GM12891 (cell line): Measurements from ENCODE around the gene GPRC5A.

ENCODE experiments used
- DNase-seq: peaks from one replicate; pipeline ENCODE4 v3.0.0; 2011; ENCODE audit warnings: low spot score; ENCODE audit not compliant: insufficient read length
- FAIRE-seq: peaks from 2 replicates; lab custom pipeline; 2011; peaks lifted over from hg19 to GRCh38; lab: Jason Lieb, UNC
- PAX5 ChIP-seq: IDR thresholded peaks from 2 replicates; pipeline ENCODE4 v1.6.1; 2011; ENCODE audit warnings: low read length, moderate library complexity, mild to moderate bottlenecking; ENCODE audit not compliant: insufficient read depth, severe bottlenecking
- POLR2A ChIP-seq: IDR thresholded peaks from 2 replicates; pipeline ENCODE4 v1.6.1; 2011; ENCODE audit warnings: low read depth, low read length, control low read depth
- POLR2AphosphoS5 ChIP-seq: IDR thresholded peaks from 2 replicates; pipeline ENCODE4 v1.6.1; 2011; ENCODE audit warnings: low read depth, low read length, control low read depth
- POU2F2 ChIP-seq: IDR thresholded peaks from 2 replicates; pipeline ENCODE4 v1.6.1; 2011; ENCODE audit warnings: low read depth, mild to moderate bottlenecking, control low read depth, low read length, moderate library complexity
- SPI1 ChIP-seq: IDR thresholded peaks from 2 replicates; pipeline ENCODE4 v1.6.1; 2011; ENCODE audit warnings: low read depth, low read length, control low read depth
- TAF1 ChIP-seq: IDR thresholded peaks from 2 replicates; pipeline ENCODE4 v1.6.1; 2011; ENCODE audit warnings: low read depth, low read length, control low read depth

GPRC5A gene

DNA sequence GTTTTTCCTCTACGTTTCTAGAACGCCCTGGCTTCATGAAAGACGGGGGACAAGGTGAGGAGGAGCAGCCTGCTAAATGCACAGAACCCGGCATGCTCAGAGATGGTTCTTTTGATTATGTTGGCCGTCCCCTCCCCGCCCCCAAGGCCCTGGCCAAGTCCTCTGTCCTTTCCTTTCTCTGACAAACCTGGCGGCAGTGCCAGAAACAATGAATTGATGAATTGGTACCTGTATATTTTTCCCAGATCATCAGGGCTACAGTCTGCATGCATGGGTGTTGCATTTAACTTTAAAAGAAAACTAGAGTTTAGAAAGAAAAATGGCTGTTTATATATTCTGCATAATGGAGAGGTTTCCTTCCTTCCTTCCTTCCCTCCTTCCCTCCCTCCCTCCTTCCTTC, 31.6 kb downstream of the GPRC5A start:
- FAIRE-seq (no peak), DNase-seq (no peak)
- no peak for TF ChIP-seq POLR2A
- TF ChIP-seq POLR2AphosphoS5: no peak
- no peak for TF ChIP-seq TAF1
- no peak for TF ChIP-seq SPI1
- TF ChIP-seq POU2F2: no peak
- TF ChIP-seq PAX5: no peak

DNA sequence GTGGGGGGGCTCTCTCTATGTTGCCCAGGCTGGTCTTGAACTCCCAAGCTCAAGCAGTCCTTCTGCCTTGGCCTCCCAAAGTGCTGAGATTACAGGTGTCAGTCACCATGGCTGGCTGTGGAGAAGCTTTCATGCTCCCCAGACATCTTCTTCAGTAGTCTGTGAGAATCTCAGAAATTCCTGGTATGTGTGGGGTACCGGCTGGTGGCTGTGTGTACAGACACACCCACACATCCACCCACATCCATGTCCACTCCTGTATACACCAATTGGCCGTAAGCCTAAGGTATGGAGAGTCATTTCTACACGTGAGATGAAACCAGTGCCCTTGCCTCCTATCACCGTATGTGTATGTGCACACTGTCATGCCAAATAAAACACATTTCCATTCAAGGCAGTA, 32.8 kb downstream of the GPRC5A start:
- FAIRE-seq (no peak), DNase-seq (no peak)
- TF ChIP-seq POLR2AphosphoS5 (no peak), SPI1 (no peak), TAF1 (no peak), POU2F2 (no peak)

GRCh38 chr12:12925388-12925787, 34.0 kb downstream of the GPRC5A start:
- no peak for DNase-seq
- no peak for TF ChIP-seq POLR2A
- no peak for TF ChIP-seq POU2F2
- no peak for FAIRE-seq

DNA sequence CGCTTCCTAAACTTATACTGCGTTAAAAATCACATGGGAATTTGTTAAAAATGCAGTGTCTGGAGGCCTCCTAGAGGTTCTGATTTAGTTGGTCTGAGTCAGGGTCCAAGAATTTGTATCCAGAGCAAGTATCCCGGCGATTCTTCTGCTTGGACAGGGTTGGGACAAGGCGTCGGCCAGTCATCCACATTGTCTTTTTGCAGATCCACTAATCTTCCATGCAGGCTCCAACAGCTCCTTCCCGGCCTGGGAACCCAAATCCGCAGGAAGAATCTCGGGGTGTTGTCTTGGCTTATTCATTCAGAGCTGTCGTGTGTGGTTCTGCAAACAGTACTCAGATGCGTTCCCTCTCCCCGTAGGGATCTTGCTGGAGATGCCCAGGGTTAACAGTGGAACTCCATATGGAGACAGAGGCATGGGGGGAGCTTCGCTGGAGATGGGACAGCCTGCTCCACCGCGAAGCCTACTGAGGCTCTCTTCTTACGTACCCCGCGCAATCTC, 35.3 kb downstream of the GPRC5A start:
- FAIRE-seq: no peak
- no peak for DNase-seq
- TF ChIP-seq PAX5 (no peak), POLR2A (no peak), SPI1 (no peak), POU2F2 (no peak), TAF1 (no peak), POLR2AphosphoS5 (no peak)

GRCh38 chr12:12927211-12928079, 36.1 kb downstream of the GPRC5A start:
- TF ChIP-seq TAF1 (no peak), PAX5 (no peak), SPI1 (no peak), POLR2AphosphoS5 (no peak), POU2F2 (no peak), POLR2A (no peak)
- DNase-seq (no peak), FAIRE-seq (no peak)

GRCh38 chr12:12929696-12930095, 38.3 kb downstream of the GPRC5A start:
- DNase-seq (no peak), FAIRE-seq (no peak)
- TF ChIP-seq TAF1: no peak

GRCh38 chr12:12930633-12931219, 39.4 kb downstream of the GPRC5A start:
- TF ChIP-seq POLR2AphosphoS5 (no peak), TAF1 (no peak), POU2F2 (no peak), PAX5 (no peak), POLR2A (no peak), SPI1 (no peak)
- FAIRE-seq (no peak), DNase-seq (no peak)

GRCh38 chr12:12933742-12934141, 42.4 kb downstream of the GPRC5A start:
- FAIRE-seq: no peak
- no peak for TF ChIP-seq SPI1
- TF ChIP-seq POLR2AphosphoS5: no peak
- TF ChIP-seq POLR2A: no peak
- TF ChIP-seq TAF1: no peak
- TF ChIP-seq POU2F2: no peak
- TF ChIP-seq PAX5: no peak
- DNase-seq: no peak

DNA sequence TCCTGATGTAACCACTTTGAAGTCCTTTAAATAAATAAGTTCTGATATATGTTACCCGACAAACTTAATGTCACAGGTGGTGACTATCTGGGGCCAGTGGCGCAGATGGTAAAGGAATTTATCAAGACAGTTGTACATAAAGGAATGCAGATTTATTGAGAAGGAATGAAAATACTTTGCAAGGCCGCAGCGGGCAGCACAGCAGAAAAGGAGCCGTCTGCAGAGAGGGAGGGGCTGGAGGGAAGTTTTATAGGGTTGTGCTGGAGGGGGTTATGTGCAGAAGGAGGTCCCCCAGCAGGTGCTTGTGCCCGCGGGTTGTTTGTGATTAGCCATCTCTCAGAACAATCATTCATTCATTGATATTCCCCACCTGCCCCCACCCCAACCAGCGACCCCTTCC, 43.2 kb downstream of the GPRC5A start:
- TF ChIP-seq POLR2AphosphoS5 (no peak), SPI1 (no peak), PAX5 (no peak), POU2F2 (no peak), POLR2A (no peak), TAF1 (no peak)

DNA sequence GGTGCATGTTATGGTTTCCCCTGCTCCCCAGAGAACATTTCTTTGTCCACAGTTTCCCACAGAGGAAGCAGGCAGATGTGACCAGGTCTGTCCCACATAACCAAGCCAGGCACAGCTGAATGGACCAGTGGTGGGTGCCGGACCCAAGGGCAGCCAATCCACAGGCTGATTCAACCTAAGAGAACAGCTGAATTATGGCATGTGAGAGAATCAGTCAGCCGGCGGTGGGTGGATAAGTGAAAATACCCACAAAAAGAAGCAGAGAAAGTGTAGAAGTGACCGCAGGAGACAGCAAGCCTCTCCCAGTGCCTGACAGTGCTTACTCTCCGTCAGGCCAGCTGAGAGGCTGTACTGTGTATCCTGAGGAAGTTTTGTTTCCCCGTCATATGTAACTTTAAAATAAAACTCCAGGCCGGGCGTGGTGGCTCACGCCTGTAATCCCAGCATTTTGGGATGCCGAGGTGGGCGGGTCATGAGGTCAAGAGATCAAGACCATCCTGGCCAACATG, 45.7 kb downstream of the GPRC5A start:
- DNase-seq (no peak), FAIRE-seq (no peak)
- TF ChIP-seq PAX5 (no peak), POLR2AphosphoS5 (no peak), POU2F2 (no peak), POLR2A (no peak), TAF1 (no peak), SPI1 (no peak)

More for the DNA sequence above, 43.2 kb downstream of the GPRC5A start:
- FAIRE-seq (no peak), DNase-seq (no peak)

- FAIRE-seq (no peak), DNase-seq (no peak)
- TF ChIP-seq TAF1 (no peak), PAX5 (no peak), POU2F2 (no peak), POLR2AphosphoS5 (no peak), POLR2A (no peak), SPI1 (no peak)
Observed at GRCh38 chr12:12938541-12938940, 47.2 kb downstream of the GPRC5A start.
